WTC11 (cell line): ENCODE measurements around the gene WWOX. TPM values are rescaled to one million over a fixed set of nuclear protein-coding genes. Genes with fewer than 3 reads are reported as not detected.

ENCODE experiments used
- ATAC-seq: fragments of 200-7000 bp; cut with Tn5 transposase; 2 replicates; pipeline ENCODE4 v1.10.0; 2021; ENCODE audit warnings: mild to moderate bottlenecking, moderate library complexity
- CTCF ChIA-PET: fragments of 300-600 bp; sonication (Branson Sonifier 250); formaldehyde crosslinking; loops from one replicate; lab custom pipeline; 2021; ENCODE audit warnings: antibody characterized with exemption; lab: Charles Lee
- POLR2A ChIA-PET: fragments of 350-600 bp; sonication (Branson Sonifier 250); formaldehyde crosslinking; loops from one replicate; lab custom pipeline; 2021; ENCODE audit warnings: antibody characterized with exemption; lab: Charles Lee
- DNase-seq: peaks from one replicate; pipeline ENCODE4 v3.0.0; 2021; ENCODE audit warnings: low spot score
- H3K27ac Mint-ChIP-seq: 2 replicates; pipeline ENCODE4 v1.8.0; 2021; ENCODE audit warnings: mixed read lengths
- H3K27me3 Mint-ChIP-seq: 2 replicates; pipeline ENCODE4 v1.8.0; 2021; ENCODE audit warnings: low read depth, mild to moderate bottlenecking, moderate library complexity, mixed read lengths
- H3K36me3 Mint-ChIP-seq: 2 replicates; pipeline ENCODE4 v1.8.0; 2021; ENCODE audit warnings: mixed read lengths
- H3K4me1 Mint-ChIP-seq: 2 replicates; pipeline ENCODE4 v1.8.0; 2022; ENCODE audit warnings: mixed read lengths
- H3K4me3 Mint-ChIP-seq: 2 replicates; pipeline ENCODE4 v1.8.0; 2021; ENCODE audit warnings: mild to moderate bottlenecking, moderate library complexity, mixed read lengths
- H3K9me3 Mint-ChIP-seq: 2 replicates; pipeline ENCODE4 v1.8.0; 2021; ENCODE audit warnings: mixed read lengths
- CREB1 ChIP-seq: sonication (generic); formaldehyde crosslinking; IDR thresholded peaks from 2 replicates; pipeline ENCODE4 v1.8.0; 2023; ENCODE audit warnings: mild to moderate bottlenecking, missing genetic modification reagents
- CREM ChIP-seq: sonication (generic); formaldehyde crosslinking; IDR thresholded peaks from 2 replicates; pipeline ENCODE4 v1.8.1; 2022; ENCODE audit warnings: mild to moderate bottlenecking, missing genetic modification reagents, moderate library complexity
- E2F4 ChIP-seq: sonication (generic); formaldehyde crosslinking; IDR thresholded peaks from 2 replicates; pipeline ENCODE4 v1.8.1; 2022; ENCODE audit warnings: low read depth, mild to moderate bottlenecking, moderate library complexity, missing genetic modification reagents, borderline replicate concordance
- EMX1 ChIP-seq: fragments of 250-450 bp; sonication (Bioruptor Pico); IDR thresholded peaks from 2 replicates; pipeline ENCODE4 v1.8.0; 2021; ENCODE audit warnings: mild to moderate bottlenecking
- GRHL2 ChIP-seq: fragments of 250-450 bp; sonication (Bioruptor Pico); IDR thresholded peaks from 2 replicates; pipeline ENCODE4 v1.8.0; 2022; ENCODE audit warnings: mild to moderate bottlenecking, moderate library complexity; ENCODE audit not compliant: insufficient replicate concordance, severe bottlenecking
- HMGA2 ChIP-seq: fragments of 250-450 bp; sonication (Bioruptor Pico); IDR thresholded peaks from 2 replicates; pipeline ENCODE4 v1.4.0; 2021; ENCODE audit warnings: mild to moderate bottlenecking, moderate library complexity
- HMGXB4 ChIP-seq: sonication (generic); formaldehyde crosslinking; IDR thresholded peaks from 2 replicates; pipeline ENCODE4 v1.8.1; 2023; ENCODE audit warnings: mild to moderate bottlenecking, moderate library complexity, missing genetic modification reagents
- JAZF1 ChIP-seq: fragments of 250-450 bp; sonication (Bioruptor Pico); IDR thresholded peaks from 2 replicates; pipeline ENCODE4 v1.9.0; 2021; ENCODE audit warnings: moderate library complexity, mild to moderate bottlenecking, inconsistent platforms
- KAT7 ChIP-seq: sonication (generic); formaldehyde crosslinking; IDR thresholded peaks from 2 replicates; pipeline ENCODE4 v1.8.1; 2023; ENCODE audit warnings: missing genetic modification reagents, mild to moderate bottlenecking, borderline replicate concordance
- MAX ChIP-seq: sonication (generic); formaldehyde crosslinking; IDR thresholded peaks from 2 replicates; pipeline ENCODE4 v1.8.0; 2022; ENCODE audit warnings: mild to moderate bottlenecking, missing genetic modification reagents
- NR1H2 ChIP-seq: sonication (generic); formaldehyde crosslinking; IDR thresholded peaks from 2 replicates; pipeline ENCODE4 v1.9.0; 2021; ENCODE audit warnings: mild to moderate bottlenecking, moderate library complexity, missing genetic modification reagents
- SMAD3 ChIP-seq: sonication (generic); formaldehyde crosslinking; IDR thresholded peaks from 2 replicates; pipeline ENCODE4 v1.8.0; 2022; ENCODE audit warnings: missing genetic modification reagents, mild to moderate bottlenecking, borderline replicate concordance
- STAT6 ChIP-seq: sonication (generic); formaldehyde crosslinking; conservative IDR thresholded peaks from 2 replicates; pipeline ENCODE4 v1.8.1; 2023; ENCODE audit warnings: mild to moderate bottlenecking, low read depth, missing genetic modification reagents, moderate library complexity
- TCF7 ChIP-seq: sonication (generic); formaldehyde crosslinking; IDR thresholded peaks from 2 replicates; pipeline ENCODE4 v1.8.0; 2022; ENCODE audit warnings: mild to moderate bottlenecking, low read depth, missing genetic modification reagents, moderate library complexity
- ZNF121 ChIP-seq: sonication (generic); formaldehyde crosslinking; IDR thresholded peaks from 2 replicates; pipeline ENCODE4 v1.8.0; 2023; ENCODE audit warnings: missing genetic modification reagents
- ZNF219 ChIP-seq: sonication (generic); formaldehyde crosslinking; IDR thresholded peaks from 2 replicates; pipeline ENCODE4 v1.8.0; 2023; ENCODE audit warnings: missing genetic modification reagents, mild to moderate bottlenecking, borderline replicate concordance
- ZNF396 ChIP-seq: fragments of 250-450 bp; sonication (Bioruptor Pico); IDR thresholded peaks from 2 replicates; pipeline ENCODE4 v1.8.0; 2021; ENCODE audit warnings: mild to moderate bottlenecking, moderate library complexity, borderline replicate concordance
- ZNF532 ChIP-seq: fragments of 250-450 bp; sonication (Bioruptor Pico); IDR thresholded peaks from 2 replicates; pipeline ENCODE4 v1.9.0; 2021; ENCODE audit warnings: mild to moderate bottlenecking, borderline replicate concordance
- total RNA-seq: library from RNA; stranded (reverse); gene quantifications from 3 replicates; pipeline ENCODE4 v1.2.3, GENCODE V29; 2021

Gene WWOX
- total RNA-seq, 1 experiment from 2014 or later: 15.7 TPM

GRCh38 chr16:78630102-78630501, 530.6 kb downstream of the WWOX start (continued):
- no peak for TF ChIP-seq ZNF532 (CRISPR knock-in tag)
- no peak for TF ChIP-seq CREB1 (CRISPR knock-in tag)
- TF ChIP-seq JAZF1 (CRISPR knock-in tag): no peak
- no peak for TF ChIP-seq ZNF219 (CRISPR knock-in tag)
- TF ChIP-seq E2F4 (CRISPR knock-in tag): no peak
- TF ChIP-seq STAT6 (CRISPR knock-in tag): no peak
- TF ChIP-seq KAT7: no peak
- no peak for TF ChIP-seq GRHL2

GRCh38 chr16:78633551-78633950, 534.1 kb downstream of the WWOX start:
- DNase-seq (no peak), ATAC-seq (no peak)
- TF ChIP-seq MAX (CRISPR knock-in tag) (no peak), HMGXB4 (CRISPR knock-in tag) (no peak), ZNF396 (CRISPR knock-in tag) (no peak), TCF7 (no peak), EMX1 (no peak), HMGA2 (CRISPR knock-in tag) (no peak), NR1H2 (CRISPR knock-in tag) (no peak), ZNF121 (CRISPR knock-in tag) (no peak), CREM (CRISPR knock-in tag) (no peak), SMAD3 (CRISPR knock-in tag) (no peak)
- Mint-ChIP-seq H3K27me3 (no peaks in the 10 kb centered on the region), H3K27ac (no peak overlapping the region), H3K4me3 (no peak overlapping the region), H3K4me1 (0 out of 2 replicates have a peak, but pooled peaks cover 3% of the 10 kb centered on the region), H3K9me3 (peaks cover 32% of the 10 kb centered on the region), H3K36me3 (peaks cover 23% of the 10 kb centered on the region)
- ChIA-PET POLR2A (no interaction called here), CTCF (interaction anchor here (0.5 kb wide), 1 partner anchor 176 kb away, joined by 5 read pairs; no protein-coding TSS in a partner anchor)
